GM12875 (cell line): Measurements from ENCODE around the gene VAPB.

Experiments
- H3K4me3 ChIP-seq: one replicate; pipeline ENCODE4 v1.5.1; 2011; ENCODE audit warnings: low read depth, low read length, control low read depth
- TF ChIP-seq, protein P1 (sequence below): IDR thresholded peaks from 2 replicates; pipeline ENCODE4 v1.5.1; 2011; ENCODE audit warnings: low read depth, mild to moderate bottlenecking, control low read depth, inconsistent platforms, low read length, moderate library complexity, borderline replicate concordance; ENCODE audit not compliant: insufficient read depth

Gene VAPB

GRCh38 chr20:58478141-58478805 is 89.2 kb downstream of the VAPB start:
- TF ChIP-seq, protein P1, sequence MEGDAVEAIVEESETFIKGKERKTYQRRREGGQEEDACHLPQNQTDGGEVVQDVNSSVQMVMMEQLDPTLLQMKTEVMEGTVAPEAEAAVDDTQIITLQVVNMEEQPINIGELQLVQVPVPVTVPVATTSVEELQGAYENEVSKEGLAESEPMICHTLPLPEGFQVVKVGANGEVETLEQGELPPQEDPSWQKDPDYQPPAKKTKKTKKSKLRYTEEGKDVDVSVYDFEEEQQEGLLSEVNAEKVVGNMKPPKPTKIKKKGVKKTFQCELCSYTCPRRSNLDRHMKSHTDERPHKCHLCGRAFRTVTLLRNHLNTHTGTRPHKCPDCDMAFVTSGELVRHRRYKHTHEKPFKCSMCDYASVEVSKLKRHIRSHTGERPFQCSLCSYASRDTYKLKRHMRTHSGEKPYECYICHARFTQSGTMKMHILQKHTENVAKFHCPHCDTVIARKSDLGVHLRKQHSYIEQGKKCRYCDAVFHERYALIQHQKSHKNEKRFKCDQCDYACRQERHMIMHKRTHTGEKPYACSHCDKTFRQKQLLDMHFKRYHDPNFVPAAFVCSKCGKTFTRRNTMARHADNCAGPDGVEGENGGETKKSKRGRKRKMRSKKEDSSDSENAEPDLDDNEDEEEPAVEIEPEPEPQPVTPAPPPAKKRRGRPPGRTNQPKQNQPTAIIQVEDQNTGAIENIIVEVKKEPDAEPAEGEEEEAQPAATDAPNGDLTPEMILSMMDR = no peak
- H3K4me3 ChIP-seq = no peak overlapping the region

GRCh38 chr20:58479726-58480440 is 90.9 kb downstream of the VAPB start:
- TF ChIP-seq, protein P1 = no peak
- H3K4me3 ChIP-seq = no peak overlapping the region

DNA sequence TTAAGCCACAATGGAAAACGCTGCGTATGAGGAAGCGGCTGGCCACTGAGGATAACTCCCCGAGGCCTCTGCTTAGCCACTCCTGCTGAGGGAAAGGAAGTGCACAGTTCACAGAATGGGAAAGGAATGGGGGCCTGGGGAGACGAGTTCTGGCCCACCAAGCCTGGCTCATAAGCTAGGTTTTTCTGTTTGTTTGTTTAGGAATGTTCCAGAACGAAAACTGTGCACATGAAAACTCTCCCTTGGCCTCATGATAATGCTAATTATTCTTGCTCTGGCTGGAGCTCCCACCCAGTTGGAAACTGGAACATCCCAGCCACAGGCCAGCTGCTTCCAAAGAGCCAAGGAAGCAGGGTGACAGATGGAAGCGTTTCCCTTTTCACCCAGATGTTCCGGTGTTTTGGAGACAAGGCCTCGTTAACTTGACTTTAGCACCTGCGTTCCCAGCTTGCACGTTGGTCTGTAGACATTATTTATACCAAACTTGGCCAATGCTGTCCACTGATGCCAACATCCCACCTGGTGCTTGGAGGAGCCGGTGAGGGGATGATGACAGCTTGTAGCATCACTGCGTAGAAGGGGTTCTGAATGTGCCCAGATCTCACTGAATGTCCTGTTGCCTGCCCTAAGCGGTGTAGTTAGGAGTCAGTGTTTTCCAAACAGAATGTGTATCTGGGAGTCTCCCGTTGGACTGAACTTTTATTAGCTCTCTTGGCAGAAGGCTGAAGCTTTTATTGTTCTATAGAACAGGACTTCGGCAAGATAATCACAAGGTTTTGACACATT is 91.7 kb downstream of the VAPB start:
- H3K4me3 ChIP-seq = no peak overlapping the region
- TF ChIP-seq, protein P1 = no peak

DNA sequence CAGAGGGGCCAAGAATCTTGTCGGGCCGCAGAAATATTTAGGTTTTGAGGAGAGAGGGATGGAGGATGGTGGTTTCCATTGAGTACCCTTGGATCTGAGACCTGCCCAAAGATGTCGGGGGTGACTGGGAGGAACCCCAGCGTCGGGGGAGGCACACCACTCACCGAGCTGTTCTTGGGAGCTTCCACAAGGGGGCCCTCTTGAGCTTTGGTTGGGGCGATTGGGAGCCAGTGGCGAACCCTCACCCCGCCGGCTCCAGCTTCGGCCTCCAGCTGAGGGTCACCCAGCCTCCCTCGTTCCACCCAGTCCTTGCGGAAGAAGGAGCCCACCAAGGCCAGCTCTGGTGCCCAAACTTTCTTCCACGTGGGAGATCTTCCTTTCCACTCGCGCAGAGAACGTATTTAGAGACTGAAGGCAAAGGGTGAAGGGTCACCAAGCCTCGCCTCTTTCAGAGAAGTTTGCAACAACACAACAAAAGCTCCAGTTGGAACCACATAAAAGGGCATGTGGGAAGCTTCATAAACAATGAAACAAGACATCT is 92.5 kb downstream of the VAPB start:
- no peak overlapping the region for H3K4me3 ChIP-seq
- TF ChIP-seq, protein P1 = peak; percentile 44; the same call in 1 of the 2 replicates

- TF ChIP-seq, protein P1 = no peak
These were observed 93.4 kb downstream of the VAPB start for GRCh38 chr20:58482416-58482815.

DNA sequence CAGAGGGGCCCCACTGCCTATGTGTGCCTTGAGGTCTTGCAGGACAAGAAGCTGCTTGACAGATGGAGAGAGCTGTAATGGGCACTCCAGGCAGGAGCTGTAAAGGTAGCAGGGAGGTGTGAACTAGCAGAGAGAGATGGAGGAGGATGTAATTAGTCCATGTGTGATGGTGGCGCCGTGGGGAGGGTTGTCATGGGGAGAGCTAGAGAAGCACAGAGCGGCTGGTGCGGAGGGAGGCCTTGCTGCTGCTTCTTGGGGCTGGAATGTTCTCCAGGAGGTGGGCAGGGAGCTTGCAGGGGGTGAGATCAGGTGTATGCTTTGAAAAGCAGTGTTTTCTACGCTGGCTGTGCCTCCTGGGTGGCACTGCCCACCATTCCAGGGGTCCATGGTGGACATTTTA is 94.0 kb downstream of the VAPB start:
- TF ChIP-seq, protein P1 = no peak

More at GRCh38 chr20:58482416-58482815, 93.4 kb downstream of the VAPB start:
- no peak overlapping the region for H3K4me3 ChIP-seq

More for the DNA sequence above, 94.0 kb downstream of the VAPB start:
- H3K4me3 ChIP-seq = no peak overlapping the region
